ENCODE results near the gene DDX5.

DDX5 gene

GRCh38 chr17:64506201-64506575 is at the start of gene DDX5:
TSS of gene DDX5 (minus strand) at chr17:64506289. CDS start at chr17:64506119, 170 bp downstream.
- no peak for FAIRE-seq
- peak; percentile 91 for DNase-seq (ENCODE audit: extremely low spot score, insufficient read length, low read depth)

- FAIRE-seq: no peak
- no peak for DNase-seq (ENCODE audit: extremely low spot score, insufficient read length, low read depth)
Observed at GRCh38 chr17:64555281-64555680, 49.2 kb upstream of the DDX5 start.

GRCh38 chr17:64554028-64554637 is 48.0 kb upstream of the DDX5 start:
- DNase-seq (ENCODE audit: extremely low spot score, insufficient read length, low read depth) (no peak), FAIRE-seq (no peak)

GRCh38 chr17:64551461-64551860 is 45.4 kb upstream of the DDX5 start:
- FAIRE-seq (no peak), DNase-seq (ENCODE audit: extremely low spot score, insufficient read length, low read depth) (no peak)

GRCh38 chr17:64547319-64547718 is 41.2 kb upstream of the DDX5 start:
- FAIRE-seq (no peak), DNase-seq (ENCODE audit: extremely low spot score, insufficient read length, low read depth) (no peak)

- no peak for DNase-seq (ENCODE audit: extremely low spot score, insufficient read length, low read depth)
- no peak for FAIRE-seq
Observed at GRCh38 chr17:64546716-64547115, 40.6 kb upstream of the DDX5 start.

GRCh38 chr17:64544742-64545141 is 38.7 kb upstream of the DDX5 start:
- no peak for FAIRE-seq
- DNase-seq (ENCODE audit: extremely low spot score, insufficient read length, low read depth): no peak

- DNase-seq (ENCODE audit: extremely low spot score, insufficient read length, low read depth) (no peak), FAIRE-seq (no peak)
Observed at GRCh38 chr17:64540118-64540776, 34.2 kb upstream of the DDX5 start.

GRCh38 chr17:64538508-64539130 is 32.5 kb upstream of the DDX5 start:
- no peak for DNase-seq (ENCODE audit: extremely low spot score, insufficient read length, low read depth)
- no peak for FAIRE-seq

- DNase-seq (ENCODE audit: extremely low spot score, insufficient read length, low read depth): no peak
- no peak for FAIRE-seq
Observed at GRCh38 chr17:64537488-64537887, 31.4 kb upstream of the DDX5 start.

GRCh38 chr17:64536913-64537312 is 30.8 kb upstream of the DDX5 start:
- no peak for FAIRE-seq

GRCh38 chr17:64535357-64535756 is 29.3 kb upstream of the DDX5 start:
- FAIRE-seq: no peak
- DNase-seq (ENCODE audit: extremely low spot score, insufficient read length, low read depth): no peak

More at GRCh38 chr17:64536913-64537312, 30.8 kb upstream of the DDX5 start:
- no peak for DNase-seq (ENCODE audit: extremely low spot score, insufficient read length, low read depth)

GRCh38 chr17:64534187-64534586 is 28.1 kb upstream of the DDX5 start:
- FAIRE-seq (no peak), DNase-seq (ENCODE audit: extremely low spot score, insufficient read length, low read depth) (no peak)

- FAIRE-seq: no peak
- DNase-seq (ENCODE audit: extremely low spot score, insufficient read length, low read depth): no peak
Observed at GRCh38 chr17:64533784-64534183, 27.7 kb upstream of the DDX5 start.

- DNase-seq (ENCODE audit: extremely low spot score, insufficient read length, low read depth) (no peak), FAIRE-seq (no peak)
Observed at GRCh38 chr17:64532409-64532808, 26.3 kb upstream of the DDX5 start.

- DNase-seq (ENCODE audit: extremely low spot score, insufficient read length, low read depth): no peak
- no peak for FAIRE-seq
Observed at GRCh38 chr17:64531955-64532371, 25.9 kb upstream of the DDX5 start.

GRCh38 chr17:64529221-64529620 is 23.1 kb upstream of the DDX5 start:
- FAIRE-seq: no peak

GRCh38 chr17:64527914-64528313 is 21.8 kb upstream of the DDX5 start:
- FAIRE-seq: no peak
- DNase-seq (ENCODE audit: extremely low spot score, insufficient read length, low read depth): no peak

More at GRCh38 chr17:64529221-64529620, 23.1 kb upstream of the DDX5 start:
- no peak for DNase-seq (ENCODE audit: extremely low spot score, insufficient read length, low read depth)

GRCh38 chr17:64520359-64520758 is 14.3 kb upstream of the DDX5 start:
- no peak for FAIRE-seq
- DNase-seq (ENCODE audit: extremely low spot score, insufficient read length, low read depth): no peak

GRCh38 chr17:64519601-64520000 is 13.5 kb upstream of the DDX5 start:
- DNase-seq (ENCODE audit: extremely low spot score, insufficient read length, low read depth): no peak
- FAIRE-seq: no peak

GRCh38 chr17:64515829-64516228 is 9.7 kb upstream of the DDX5 start:
- DNase-seq (ENCODE audit: extremely low spot score, insufficient read length, low read depth) (no peak), FAIRE-seq (no peak)

Data from GM18507 (cell line).